GM10248 (cell line): Measurements from ENCODE around the gene VWC2.

Experiments
- CTCF ChIA-PET: fragments of 300-600 bp; sonication (Branson Sonifier 250); formaldehyde crosslinking; extraction: SDS; loops from one replicate; lab custom pipeline; 2021; ENCODE audit warnings: antibody characterized with exemption; lab: Yijun Ruan, JAX
- POLR2A ChIA-PET: fragments of 350-650 bp; sonication (Branson Sonifier 250); formaldehyde crosslinking; extraction: SDS; loops from one replicate; lab custom pipeline; 2020; ENCODE audit warnings: antibody characterized with exemption; lab: Yijun Ruan, JAX
- DNase-seq: peaks from one replicate; pipeline ENCODE4 v3.0.0; 2012; ENCODE audit errors: extremely low spot score
- CTCF ChIP-seq: IDR thresholded peaks from 2 replicates; pipeline ENCODE4 v1.5.1; 2012; ENCODE audit warnings: mild to moderate bottlenecking, low read depth; ENCODE audit errors: extremely low read depth, missing control alignments, control extremely low read depth

VWC2 gene

GRCh38 chr7:49803812-49804211, 30.4 kb downstream of the VWC2 start:
- POLR2A ChIA-PET = no interaction called here
- TF ChIP-seq CTCF = no peak
- no peak for DNase-seq
- CTCF ChIA-PET = interaction anchor here (1.6 kb wide), 1 partner anchor 23 kb away, joined by 3 read pairs; no protein-coding TSS in a partner anchor

GRCh38 chr7:49805371-49806007, 32.1 kb downstream of the VWC2 start:
- ChIA-PET CTCF (interaction anchor here (0.8 kb wide), 1 partner anchor 14 kb away, joined by 3 read pairs; no protein-coding TSS in a partner anchor), POLR2A (no interaction called here)
- TF ChIP-seq CTCF = no peak
- no peak for DNase-seq

GRCh38 chr7:49812534-49812933, 39.1 kb downstream of the VWC2 start:
- no peak for DNase-seq
- CTCF ChIA-PET = no interaction called here
- POLR2A ChIA-PET = no interaction called here
- TF ChIP-seq CTCF = no peak

GRCh38 chr7:49817279-49817678, 43.8 kb downstream of the VWC2 start:
- POLR2A ChIA-PET = no interaction called here
- no peak for DNase-seq
- CTCF ChIA-PET = no interaction called here
- no peak for TF ChIP-seq CTCF

- POLR2A ChIA-PET = no interaction called here
- no peak for DNase-seq
- no peak for TF ChIP-seq CTCF
- CTCF ChIA-PET = no interaction called here
Measured at GRCh38 chr7:49821181-49821580, 47.7 kb downstream of the VWC2 start.

GRCh38 chr7:49822856-49823255, 49.4 kb downstream of the VWC2 start:
- TF ChIP-seq CTCF = no peak
- ChIA-PET CTCF (interaction anchor here (0.9 to 1.1 kb wide), 3 partner anchors 13 to 224 kb away, joined by 3 read pairs; no protein-coding TSS in a partner anchor), POLR2A (no interaction called here)
- DNase-seq = no peak
